CD4-positive, alpha-beta memory T cell (primary cell): ENCODE data around the gene TXNDC15. TPM values are rescaled to one million over a fixed set of nuclear protein-coding genes. Genes with fewer than 3 reads are reported as not detected.
"Not testable (repeated sequence)": the region's sequence is repeated elsewhere in the genome, so short reads cannot be mapped to it uniquely, and the experiment has no call there.

Experiments
- CTCF ChIA-PET: fragments of 350-600 bp; sonication (Branson Sonifier 250); formaldehyde crosslinking; loops from one replicate; lab custom pipeline; 2021; ENCODE audit warnings: inconsistent platforms; ENCODE audit not compliant: partially characterized antibody; lab: Charles Lee
- POLR2A ChIA-PET: fragments of 350-600 bp; sonication (Branson Sonifier 250); formaldehyde crosslinking; loops from one replicate; lab custom pipeline; 2021; ENCODE audit not compliant: partially characterized antibody; lab: Charles Lee
- DNase-seq, 5 donors: peaks; one replicate each; pipeline versions ENCODE4 v3.0.0 to v3.0.0-alpha.2; 2020 to 2022; ENCODE audit warnings: mixed read lengths in 1 of 5
- H3K27ac ChIP-seq: one replicate; pipeline ENCODE4 v1.7.0; 2013; ENCODE audit warnings: low read depth, low read length
- H3K27me3 ChIP-seq: 2 replicates; pipeline ENCODE4 v1.7.0; 2013; ENCODE audit warnings: mild to moderate bottlenecking, low read length, moderate library complexity; ENCODE audit not compliant: insufficient read depth
- H3K36me3 ChIP-seq: 2 replicates; pipeline ENCODE4 v1.7.0; 2013; ENCODE audit warnings: mild to moderate bottlenecking, low read length, moderate library complexity; ENCODE audit not compliant: insufficient read depth
- H3K4me1 ChIP-seq: 2 replicates; pipeline ENCODE4 v1.7.0; 2013; ENCODE audit warnings: mild to moderate bottlenecking, low read length, moderate library complexity; ENCODE audit not compliant: insufficient read depth
- H3K4me3 ChIP-seq, 2 donors: one replicate each; pipeline ENCODE4 v1.7.0; 2013; ENCODE audit warnings: low read length in 2 of 2, mild to moderate bottlenecking in 1 of 2
- H3K9me3 ChIP-seq, 2 donors: one replicate each; pipeline ENCODE4 v1.7.0; 2013; ENCODE audit warnings: low read length in 2 of 2, control low read depth in 1 of 2; ENCODE audit not compliant: control insufficient read depth in 1 of 2
- H3K27ac Mint-ChIP-seq, 7 donors: one replicate each; pipeline ENCODE4 v1.8.0; 2020 to 2021; ENCODE audit warnings: mixed read lengths in 7 of 7, mild to moderate bottlenecking in 6 of 7, inconsistent platforms in 3 of 7, moderate library complexity in 3 of 7
- H3K27me3 Mint-ChIP-seq, 2 donors: one replicate each; pipeline ENCODE4 v1.8.0; 2020 to 2021; ENCODE audit warnings: mixed read lengths in 2 of 2
- H3K36me3 Mint-ChIP-seq, 2 donors: one replicate each; pipeline ENCODE4 v1.8.0; 2020 to 2021; ENCODE audit warnings: mixed read lengths in 2 of 2, inconsistent platforms in 1 of 2, mild to moderate bottlenecking in 1 of 2
- H3K4me1 Mint-ChIP-seq, 4 donors: one replicate each; pipeline ENCODE4 v1.8.0; 2020 to 2021; ENCODE audit warnings: mixed read lengths in 4 of 4, mild to moderate bottlenecking in 1 of 4
- H3K4me3 Mint-ChIP-seq, 8 donors: one replicate each; pipeline ENCODE4 v1.8.0; 2020 to 2021; ENCODE audit warnings: mixed read lengths in 8 of 8, mild to moderate bottlenecking in 7 of 8, moderate library complexity in 6 of 8, inconsistent platforms in 3 of 8
- H3K9me3 Mint-ChIP-seq, 8 donors: one replicate each; pipeline ENCODE4 v1.8.0; 2020 to 2021; ENCODE audit warnings: mixed read lengths in 8 of 8, mild to moderate bottlenecking in 5 of 8, inconsistent platforms in 3 of 8, moderate library complexity in 1 of 8
- intact Hi-C: fragments of 100-400 bp; cut with micrococcal nuclease; formaldehyde crosslinking; loops from one replicate; pipeline ENCODE4 v1.15.1; 2023
- polyA plus RNA-seq, 2 donors: library from polyadenylated mRNA; unstranded; fragments of 300-500 nt; fragmentation: Illumina TruSeq; gene quantifications; one replicate each; pipeline ENCODE4 v1.2.3, GENCODE V29; 2021
- total RNA-seq, 2 experiments: library from RNA; stranded (reverse); gene quantifications; one replicate each; pipeline ENCODE4 v1.2.3, GENCODE V29; 2021

Gene TXNDC15
- total and polyA plus RNA-seq, 4 experiments from 2014 or later = 14.4 to 52.0 (median 32.9) TPM

DNA sequence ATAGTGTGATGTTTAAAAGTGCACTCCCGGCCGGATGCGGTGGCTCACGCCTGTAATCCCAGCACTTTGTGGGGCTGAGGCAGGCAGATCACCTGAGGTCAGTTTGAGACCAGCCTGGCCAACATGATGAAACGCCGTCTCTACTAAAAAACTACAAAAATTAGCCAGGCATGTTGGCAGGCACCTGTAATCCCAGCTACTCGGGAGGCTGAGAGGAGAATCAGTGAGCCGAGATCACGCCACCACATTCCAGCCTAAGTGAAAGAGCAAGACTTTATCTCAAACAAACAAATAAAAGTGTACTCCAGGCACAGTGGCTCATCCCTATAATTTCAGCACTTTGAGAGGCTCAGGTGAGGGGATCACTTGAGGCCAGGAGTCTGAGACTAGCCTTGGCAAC is 35.8 kb upstream of the TXNDC15 start:
- H3K4me3 ChIP-seq, H3K27me3 Mint-ChIP-seq, H3K36me3 ChIP-seq, H3K4me3 Mint-ChIP-seq, H3K4me1 ChIP-seq, DNase-seq, H3K27ac ChIP-seq, H3K4me1 Mint-ChIP-seq, H3K9me3 ChIP-seq, POLR2A ChIA-PET, H3K9me3 Mint-ChIP-seq, intact Hi-C loops, H3K27me3 ChIP-seq: not testable (repeated sequence)
- H3K27ac Mint-ChIP-seq = peak overlapping the region in 2 of 7 donors; percentile 37 to 48
- CTCF ChIA-PET = interaction anchor here (0.7 kb wide), 2 partner anchors 47 to 472 kb away, joined by 3 read pairs; no protein-coding TSS in a partner anchor
- H3K36me3 Mint-ChIP-seq = peaks cover 11 to 18% of the 10 kb centered on the region in 2 donors

DNA sequence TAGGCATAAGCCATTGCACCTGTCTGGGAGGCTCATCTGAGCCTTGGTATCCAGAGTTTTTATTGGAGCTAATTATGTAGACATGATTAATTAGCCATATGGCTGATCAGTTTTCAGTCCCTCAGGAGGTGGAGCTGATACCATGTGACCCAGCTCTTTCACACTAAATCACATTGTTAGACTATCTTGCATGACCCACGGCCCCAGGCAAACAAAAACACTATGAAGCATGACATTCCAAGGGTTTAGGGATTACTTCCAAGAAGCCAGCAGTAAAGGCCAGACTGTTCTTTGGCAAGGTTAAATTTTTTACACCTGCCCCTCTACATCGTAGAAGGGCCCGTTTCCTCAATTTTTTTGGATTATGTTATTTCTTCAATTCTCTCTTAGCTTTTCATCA is 33.4 kb upstream of the TXNDC15 start:
- ChIA-PET POLR2A (no interaction called here), CTCF (interaction anchor here (0.9 to 1.1 kb wide), 2 partner anchors 9 to 63 kb away, joined by 3 to 4 read pairs; no protein-coding TSS in a partner anchor)
- H3K36me3 ChIP-seq = peaks cover 5% of the 10 kb centered on the region
- intact Hi-C loops = no loop called here
- no peaks in the 10 kb centered on the region for H3K27me3 Mint-ChIP-seq
- peak overlapping the region in 2 of 7 donors; percentile 11 to 59 for H3K27ac Mint-ChIP-seq
- no peaks in the 10 kb centered on the region for H3K9me3 Mint-ChIP-seq
- H3K36me3 Mint-ChIP-seq = peaks cover 8 to 17% of the 10 kb centered on the region in 2 donors
- peaks cover 8% of the 10 kb centered on the region for H3K4me1 ChIP-seq
- no peak overlapping the region for H3K4me3 Mint-ChIP-seq
- no peak overlapping the region for H3K27ac ChIP-seq
- no peak overlapping the region for H3K4me3 ChIP-seq
- H3K27me3 ChIP-seq = no peaks in the 10 kb centered on the region
- H3K4me1 Mint-ChIP-seq = peaks cover 8 to 11% (median 10%) of the 10 kb centered on the region in 4 donors
- H3K9me3 ChIP-seq = no peaks in the 10 kb centered on the region
- no peak for DNase-seq

DNA sequence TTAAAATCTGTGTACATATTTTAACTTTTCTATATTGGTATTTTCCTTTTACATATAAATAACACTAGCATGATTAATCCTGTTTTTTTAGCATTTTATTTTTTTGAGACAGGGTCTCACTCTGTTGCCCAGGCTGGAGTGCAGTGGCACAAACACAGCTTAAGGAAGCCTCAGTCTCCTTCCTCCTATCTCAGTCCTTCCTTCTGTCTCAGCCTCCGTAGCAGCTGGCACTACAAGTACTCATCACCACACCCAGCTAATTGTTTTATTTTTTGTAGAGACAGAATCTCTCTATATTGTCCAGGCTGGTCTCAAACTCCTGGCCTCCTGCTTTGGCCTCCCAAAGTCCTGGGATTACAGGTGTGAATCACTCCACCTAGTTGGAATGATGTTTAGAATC is 29.9 kb upstream of the TXNDC15 start:
- CTCF ChIA-PET = interaction anchor here (2.5 kb wide), 1 partner anchor 61 kb away, joined by 21 read pairs; the partner anchor contains the start of gene PCBD2
- peaks cover 29% of the 10 kb centered on the region for H3K4me1 ChIP-seq
- no peaks in the 10 kb centered on the region for H3K9me3 Mint-ChIP-seq
- POLR2A ChIA-PET = interaction anchor here (1.7 to 4.2 kb wide), 3 partner anchors 29 to 106 kb away, joined by 24 to 69 read pairs (median 51); partner anchors contain the start of genes CAMLG, PCBD2 and TXNDC15
- no peaks in the 10 kb centered on the region for H3K9me3 ChIP-seq
- no peaks in the 10 kb centered on the region for H3K27me3 ChIP-seq
- peaks cover 5% of the 10 kb centered on the region for H3K36me3 ChIP-seq
- H3K4me3 Mint-ChIP-seq = peak overlapping the region in 1 of 8 donors; percentile 36
- DNase-seq = no peak
- intact Hi-C loops = no loop called here
- no peak overlapping the region for H3K27ac ChIP-seq
- H3K27ac Mint-ChIP-seq = peak overlapping the region in 6 of 7 donors; percentile 48 to 96 (median 76)
- H3K4me1 Mint-ChIP-seq = peaks cover 13 to 35% (median 24%) of the 10 kb centered on the region in 4 donors
- peaks cover 8 to 20% of the 10 kb centered on the region in 2 donors for H3K36me3 Mint-ChIP-seq
- H3K27me3 Mint-ChIP-seq = no peaks in the 10 kb centered on the region
- H3K4me3 ChIP-seq = no peak overlapping the region

DNA sequence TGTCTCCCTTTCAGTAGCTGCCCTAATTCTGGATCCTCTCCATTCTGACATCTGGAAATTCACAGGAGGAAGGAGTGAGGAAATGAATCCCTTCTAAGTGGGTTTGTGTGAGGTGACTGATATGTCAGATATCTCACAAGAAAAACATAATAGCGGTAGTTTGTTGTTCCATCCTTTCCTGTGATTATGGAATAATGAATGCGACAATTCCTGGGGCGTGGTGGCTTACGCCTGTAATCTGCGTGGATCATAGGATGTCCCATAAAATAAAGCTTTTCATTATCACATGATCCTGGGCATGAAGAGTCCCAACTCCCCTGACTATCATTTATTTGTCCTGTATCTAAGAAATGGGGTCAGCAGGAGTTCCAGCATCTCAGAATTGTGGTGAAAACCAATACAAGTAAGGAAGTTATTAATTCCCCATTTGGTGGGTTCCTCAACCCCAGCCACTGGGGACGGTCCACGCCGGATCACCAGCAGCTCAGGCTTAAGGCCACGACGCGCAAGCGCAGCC is 28.8 kb upstream of the TXNDC15 start:
- Histone ChIP-seq H3K36me3 (peaks cover 3% of the 10 kb centered on the region), H3K4me3 (peak overlapping the region in 1 of 2 donors; percentile 92), H3K27ac (peak overlapping the region; percentile 94), H3K4me1 (peaks cover 29% of the 10 kb centered on the region), H3K27me3 (no peaks in the 10 kb centered on the region), H3K9me3 (no peaks in the 10 kb centered on the region)
- intact Hi-C loops = loop anchor here (1.0 to 5.0 kb wide), 4 partner anchors 29 to 107 kb away; partner anchors contain the start of genes CAMLG, DDX46, PCBD2 and TXNDC15
- peak in 1 of 5 donors; percentile 41 for DNase-seq
- peak overlapping the region; percentile 83 to 96 (median 90) for H3K4me3 Mint-ChIP-seq
- peaks cover 16 to 40% (median 28%) of the 10 kb centered on the region in 4 donors for H3K4me1 Mint-ChIP-seq
- H3K27ac Mint-ChIP-seq = peak overlapping the region; percentile 93 to 99 (median 97)
- peaks cover 5 to 20% of the 10 kb centered on the region in 2 donors for H3K36me3 Mint-ChIP-seq
- ChIA-PET POLR2A (interaction anchor here (0.6 to 4.2 kb wide), 17 partner anchors 8 to 840 kb away, joined by 3 to 69 read pairs (median 3); partner anchors contain the start of genes CAMLG, DDX46, PCBD2 and PPP2CA), CTCF (interaction anchor here (1.0 to 2.5 kb wide), 7 partner anchors 21 to 107 kb away, joined by 3 to 21 read pairs (median 5); partner anchors contain the start of genes CAMLG, DDX46 and PCBD2)
- no peaks in the 10 kb centered on the region for H3K27me3 Mint-ChIP-seq
- H3K9me3 Mint-ChIP-seq = no peaks in the 10 kb centered on the region

DNA sequence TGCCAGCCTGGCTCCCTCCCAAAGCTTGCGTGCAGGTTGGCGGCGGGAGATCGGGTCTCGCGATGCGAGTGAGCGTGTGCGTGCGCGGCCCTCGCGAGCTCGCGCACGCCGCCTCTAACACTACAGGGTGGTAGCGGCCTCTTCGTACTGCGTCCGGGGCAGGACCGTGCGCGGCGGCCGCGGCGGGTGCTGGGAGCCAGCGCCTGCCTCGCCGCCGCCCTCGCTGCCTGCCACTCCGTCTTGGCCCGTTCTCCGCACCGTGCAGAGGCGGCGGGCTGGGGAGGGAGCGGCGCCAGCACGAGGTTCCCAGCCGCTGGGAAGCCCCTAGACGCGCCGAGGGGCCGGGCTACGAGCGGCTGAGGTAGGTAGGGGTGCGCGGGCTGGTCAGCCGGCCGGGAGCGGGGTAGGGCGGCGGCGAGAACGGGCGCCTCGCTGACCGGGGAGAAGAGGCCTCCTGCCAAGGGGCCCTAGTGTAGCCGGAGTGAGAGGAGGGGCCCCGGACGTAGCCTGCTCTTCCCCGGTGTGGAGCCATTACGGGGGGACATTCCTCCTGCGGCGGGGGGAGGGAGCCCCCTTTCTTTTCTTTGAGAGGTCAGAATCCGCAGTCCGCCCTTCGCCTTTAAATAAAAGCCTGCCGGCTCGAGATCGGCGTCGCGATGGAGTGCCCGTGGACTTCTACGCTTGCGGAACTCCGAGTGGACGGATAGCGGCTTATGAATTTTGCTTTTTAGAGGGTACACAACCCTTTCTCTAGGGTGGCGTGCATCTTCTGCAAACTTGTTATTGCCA is 28.1 kb upstream of the TXNDC15 start, which contains the start of gene C5orf24:
Gene C5orf24, plus strand, starts transcription at position 117 of the 789 bp plus-strand sequence. CDS start 8,933 bp downstream, outside the sequence.
- H3K27ac Mint-ChIP-seq = peak within 1 kb of the TSS; percentile 93 to 99 (median 97)
- H3K36me3 Mint-ChIP-seq = peaks cover 5 to 21% of the 10 kb centered on the region in 2 donors
- CTCF ChIA-PET = interaction anchor here (0.6 to 2.5 kb wide), 11 partner anchors 21 to 108 kb away, joined by 3 to 21 read pairs (median 4); partner anchors contain the start of genes CAMLG, DDX46, PCBD2 and TXNDC15
- H3K36me3 ChIP-seq = no peaks in the 10 kb centered on the region
- intact Hi-C loops = loop anchor here (1.0 to 5.0 kb wide), 4 partner anchors 28 to 108 kb away; partner anchors contain the start of genes CAMLG, DDX46, PCBD2 and TXNDC15
- H3K4me1 Mint-ChIP-seq = peaks cover 16 to 42% (median 29%) of the 10 kb centered on the region in 4 donors
- peak within 1 kb of the TSS; percentile 59 to 92 for H3K4me3 ChIP-seq
- H3K27ac ChIP-seq = peak within 1 kb of the TSS; percentile 94
- POLR2A ChIA-PET = interaction anchor here (0.6 to 4.2 kb wide), 18 partner anchors 8 to 841 kb away, joined by 3 to 69 read pairs (median 3); partner anchors contain the start of genes CAMLG, DDX46, PCBD2 and PPP2CA
- DNase-seq = peak; percentile 90 to 93 (median 92)
- peaks cover 29% of the 10 kb centered on the region for H3K4me1 ChIP-seq
- H3K4me3 Mint-ChIP-seq = peak within 1 kb of the TSS; percentile 87 to 96 (median 92)
- H3K9me3 Mint-ChIP-seq = no peaks in the 10 kb centered on the region
- H3K9me3 ChIP-seq = no peaks in the 10 kb centered on the region
- no peaks in the 10 kb centered on the region for H3K27me3 Mint-ChIP-seq
- H3K27me3 ChIP-seq = no peaks in the 10 kb centered on the region

DNA sequence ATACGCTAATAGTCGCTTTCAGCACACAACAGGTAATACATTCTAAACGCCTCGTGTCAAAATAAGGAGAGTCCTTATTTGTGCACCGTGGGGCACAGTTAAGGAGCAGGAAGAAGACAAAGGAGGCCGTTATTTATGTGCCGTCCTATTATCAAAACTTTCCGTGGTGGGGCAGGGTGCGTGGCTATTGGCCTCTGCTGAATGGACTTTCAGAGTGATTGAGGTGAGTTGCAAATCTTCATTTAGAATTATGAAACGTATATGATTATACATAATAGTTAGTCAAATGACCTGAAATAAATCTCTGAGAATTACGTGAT is 27.6 kb upstream of the TXNDC15 start:
- peaks cover 18 to 47% (median 34%) of the 10 kb centered on the region in 4 donors for H3K4me1 Mint-ChIP-seq
- peaks cover 5 to 26% of the 10 kb centered on the region in 2 donors for H3K36me3 Mint-ChIP-seq
- H3K27me3 Mint-ChIP-seq = no peaks in the 10 kb centered on the region
- Histone ChIP-seq H3K36me3 (no peaks in the 10 kb centered on the region), H3K4me3 (peak overlapping the region; percentile 59 to 92), H3K27ac (peak overlapping the region; percentile 94), H3K4me1 (peaks cover 29% of the 10 kb centered on the region), H3K27me3 (no peaks in the 10 kb centered on the region), H3K9me3 (no peaks in the 10 kb centered on the region)
- H3K4me3 Mint-ChIP-seq = peak overlapping the region; percentile 87 to 96 (median 92)
- CTCF ChIA-PET = interaction anchor here (0.6 to 1.8 kb wide), 6 partner anchors 27 to 108 kb away, joined by 3 to 5 read pairs (median 4); partner anchors contain the start of genes CAMLG, PCBD2 and TXNDC15
- no peaks in the 10 kb centered on the region for H3K9me3 Mint-ChIP-seq
- peak overlapping the region; percentile 87 to 99 (median 95) for H3K27ac Mint-ChIP-seq
- intact Hi-C loops = loop anchor here (5.0 kb wide), 1 partner anchor 89 kb away; the partner anchor contains the start of gene DDX46
- POLR2A ChIA-PET = interaction anchor here (1.2 to 4.2 kb wide), 2 partner anchors 27 to 58 kb away, joined by 8 to 69 read pairs; partner anchors contain the start of genes PCBD2 and TXNDC15
- DNase-seq = peak in 1 of 5 donors; percentile 1
